Adipocyte (in vitro differentiated cells): Measurements from ENCODE around the gene MORN1.

Experiments
- DNase-seq: peaks from one replicate; pipeline ENCODE4 v3.0.0-alpha.2; 2015; ENCODE audit warnings: low read depth
- H3K27me3 ChIP-seq: replicated peaks from 2 replicates; pipeline ENCODE4 v1.7.0; 2013; ENCODE audit warnings: mild to moderate bottlenecking, low read length, moderate library complexity; ENCODE audit not compliant: control insufficient read depth, insufficient read depth
- H3K36me3 ChIP-seq: 2 replicates; pipeline ENCODE4 v1.7.0; 2013; ENCODE audit warnings: low read length, mild to moderate bottlenecking, moderate library complexity; ENCODE audit not compliant: control insufficient read depth, insufficient read depth, severe bottlenecking
- H3K4me1 ChIP-seq: 2 replicates; pipeline ENCODE4 v1.7.0; 2013; ENCODE audit warnings: mild to moderate bottlenecking, low read length, moderate library complexity; ENCODE audit not compliant: control insufficient read depth, insufficient read depth
- H3K4me3 ChIP-seq: 2 replicates; pipeline ENCODE4 v1.7.0; 2013; ENCODE audit warnings: mild to moderate bottlenecking, low read length, moderate library complexity
- H3K9ac ChIP-seq: 2 replicates; pipeline ENCODE4 v1.7.0; 2013; ENCODE audit warnings: mild to moderate bottlenecking, low read length, moderate library complexity
- H3K9me3 ChIP-seq: 2 replicates; pipeline ENCODE4 v1.7.0; 2013; ENCODE audit warnings: mild to moderate bottlenecking, low read length, moderate library complexity; ENCODE audit not compliant: control insufficient read depth

The MORN1 gene

GRCh38 chr1:2351723-2352122 lies 39.6 kb downstream of the MORN1 start:
- Histone ChIP-seq H3K9ac (no peak overlapping the region), H3K36me3 (no peaks in the 10 kb centered on the region), H3K4me3 (no peak overlapping the region), H3K27me3 (peaks cover 4% of the 10 kb centered on the region), H3K9me3 (no peaks in the 10 kb centered on the region), H3K4me1 (peaks cover 6% of the 10 kb centered on the region)
- DNase-seq, result no peak

GRCh38 chr1:2350911-2351655 lies 40.3 kb downstream of the MORN1 start:
- H3K4me3 ChIP-seq, result no peak overlapping the region
- peaks cover 4% of the 10 kb centered on the region for H3K27me3 ChIP-seq
- H3K36me3 ChIP-seq, result no peaks in the 10 kb centered on the region
- no peaks in the 10 kb centered on the region for H3K9me3 ChIP-seq
- no peak overlapping the region for H3K9ac ChIP-seq
- no peak for DNase-seq
- peaks cover 6% of the 10 kb centered on the region for H3K4me1 ChIP-seq

DNA sequence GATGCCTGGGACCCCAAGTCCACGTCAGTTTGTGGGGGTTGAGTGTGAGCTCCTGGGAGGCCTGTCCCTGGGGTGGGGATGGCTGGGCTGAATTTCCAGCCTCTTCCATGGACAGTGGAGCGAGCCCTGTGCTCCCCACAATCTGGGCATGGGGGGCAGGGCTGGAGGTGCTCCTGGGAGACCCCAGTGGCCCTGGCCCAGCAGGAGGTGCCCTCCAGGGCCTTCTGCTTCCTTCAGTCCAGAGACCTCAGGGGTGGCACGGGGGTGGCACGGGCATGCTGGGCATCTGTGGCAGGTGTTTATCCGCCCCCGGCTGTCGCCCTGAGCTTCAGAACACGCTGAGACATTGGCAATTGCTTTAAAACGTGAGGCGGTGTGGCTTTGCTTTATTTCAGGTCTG lies 40.9 kb downstream of the MORN1 start:
- Histone ChIP-seq H3K27me3 (peaks cover 4% of the 10 kb centered on the region), H3K36me3 (no peaks in the 10 kb centered on the region), H3K4me1 (peaks cover 6% of the 10 kb centered on the region), H3K9me3 (no peaks in the 10 kb centered on the region), H3K9ac (no peak overlapping the region), H3K4me3 (no peak overlapping the region)
- DNase-seq, result no peak

DNA sequence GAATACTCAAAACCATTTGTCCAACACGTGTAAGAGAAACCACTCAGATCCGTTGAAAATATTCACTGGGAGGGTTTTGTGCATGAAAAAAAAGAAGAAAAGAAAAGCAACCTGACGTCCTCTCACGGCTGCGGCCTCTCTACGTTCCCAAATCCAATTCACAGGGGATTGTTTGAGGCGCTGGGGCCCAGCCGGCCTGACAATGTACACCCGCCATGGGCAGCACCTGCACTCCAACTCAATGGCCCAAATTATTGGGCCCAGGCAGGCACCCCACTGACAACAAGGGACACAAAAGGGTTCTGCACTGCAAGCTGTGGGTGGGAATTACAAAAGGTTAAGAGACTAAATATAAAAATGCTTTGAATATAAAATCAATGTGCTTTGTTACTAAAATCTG lies 41.5 kb downstream of the MORN1 start:
- H3K9ac ChIP-seq, result no peak overlapping the region
- no peak for DNase-seq

GRCh38 chr1:2348346-2349325 lies 42.7 kb downstream of the MORN1 start:
- no peaks in the 10 kb centered on the region for H3K9me3 ChIP-seq
- H3K36me3 ChIP-seq, result no peaks in the 10 kb centered on the region
- no peak overlapping the region for H3K9ac ChIP-seq
- peaks cover 4% of the 10 kb centered on the region for H3K27me3 ChIP-seq
- no peak overlapping the region for H3K4me3 ChIP-seq
- H3K4me1 ChIP-seq, result peaks cover 6% of the 10 kb centered on the region
- DNase-seq, result no peak

More for the DNA sequence above, 41.5 kb downstream of the MORN1 start:
- H3K9me3 ChIP-seq, result no peaks in the 10 kb centered on the region
- H3K36me3 ChIP-seq, result no peaks in the 10 kb centered on the region
- peaks cover 6% of the 10 kb centered on the region for H3K4me1 ChIP-seq
- no peak overlapping the region for H3K4me3 ChIP-seq
- peaks cover 4% of the 10 kb centered on the region for H3K27me3 ChIP-seq

DNA sequence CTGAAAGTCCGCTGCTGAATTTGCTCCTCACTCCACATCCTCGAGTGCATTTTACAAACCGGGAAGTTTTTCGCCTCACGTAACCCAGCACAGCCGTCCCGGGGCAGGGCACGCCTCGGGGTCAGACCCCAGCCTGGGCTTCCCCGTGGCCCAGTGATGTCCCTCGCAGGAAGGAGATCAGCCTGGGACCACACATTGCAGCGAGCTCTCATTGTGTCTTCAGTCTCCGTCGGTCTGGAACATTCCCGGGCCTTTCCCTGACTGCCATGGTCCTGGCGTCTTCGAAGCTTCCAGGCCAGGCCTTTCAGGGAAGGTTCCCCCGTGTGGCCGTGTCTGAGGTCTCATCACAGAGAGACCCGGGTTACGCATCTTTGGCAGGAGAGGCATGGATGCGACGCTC lies 43.5 kb downstream of the MORN1 start:
- DNase-seq, result no peak
- Histone ChIP-seq H3K9me3 (no peaks in the 10 kb centered on the region), H3K9ac (no peak overlapping the region), H3K36me3 (no peaks in the 10 kb centered on the region), H3K27me3 (peaks cover 4% of the 10 kb centered on the region), H3K4me3 (no peak overlapping the region), H3K4me1 (no peaks in the 10 kb centered on the region)

- Histone ChIP-seq H3K9me3 (no peaks in the 10 kb centered on the region), H3K27me3 (peaks cover 4% of the 10 kb centered on the region), H3K36me3 (no peaks in the 10 kb centered on the region), H3K4me1 (no peaks in the 10 kb centered on the region), H3K9ac (no peak overlapping the region), H3K4me3 (no peak overlapping the region)
- DNase-seq, result no peak
Observed at GRCh38 chr1:2347409-2347785, 44.0 kb downstream of the MORN1 start.

- H3K9ac ChIP-seq, result no peak overlapping the region
- H3K9me3 ChIP-seq, result no peaks in the 10 kb centered on the region
- no peak overlapping the region for H3K4me3 ChIP-seq
- no peaks in the 10 kb centered on the region for H3K36me3 ChIP-seq
- H3K4me1 ChIP-seq, result no peaks in the 10 kb centered on the region
- peaks cover 4% of the 10 kb centered on the region for H3K27me3 ChIP-seq
- DNase-seq, result no peak
Observed at GRCh38 chr1:2346691-2347408, 44.5 kb downstream of the MORN1 start.

DNA sequence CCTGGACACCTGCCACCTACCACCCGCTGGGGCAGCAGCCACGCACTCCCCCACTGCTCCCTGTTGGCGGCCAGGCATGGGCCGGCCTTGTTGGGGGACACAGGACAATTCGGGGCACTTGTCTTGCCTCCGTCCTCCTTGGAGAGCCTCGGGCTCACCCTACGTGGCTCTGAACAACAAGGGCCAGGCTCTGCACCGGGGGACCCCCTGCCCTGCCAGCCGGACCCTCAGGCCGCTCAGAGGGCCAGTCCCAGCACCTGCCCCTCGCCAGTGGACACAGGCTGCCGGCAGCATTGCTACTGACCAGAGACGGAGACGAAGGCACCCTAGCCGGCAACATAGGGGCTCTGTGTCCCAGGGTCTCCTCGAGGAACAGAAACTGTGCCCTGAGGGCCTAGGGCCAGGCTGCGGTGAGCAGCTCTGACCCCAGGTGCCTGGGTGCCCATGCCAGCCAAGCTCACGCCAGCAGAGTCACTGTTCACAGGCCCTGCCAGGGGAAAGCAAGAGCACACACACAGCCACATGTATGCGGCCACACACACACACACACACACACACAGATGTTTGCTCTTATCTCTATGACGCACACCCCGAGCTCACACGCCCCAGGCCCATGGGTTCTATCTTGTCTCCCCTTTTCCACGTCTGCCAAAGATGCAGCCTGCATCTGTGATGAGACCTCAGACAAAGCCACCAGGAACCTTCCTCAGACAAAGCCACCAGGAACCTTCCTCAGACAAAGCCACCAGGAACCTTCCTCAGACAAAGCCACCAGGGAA lies 45.9 kb downstream of the MORN1 start:
- no peak for DNase-seq

GRCh38 chr1:2344744-2345296 lies 46.5 kb downstream of the MORN1 start:
- Histone ChIP-seq H3K9me3 (no peaks in the 10 kb centered on the region), H3K9ac (no peak overlapping the region), H3K27me3 (peaks cover 4% of the 10 kb centered on the region), H3K4me3 (no peak overlapping the region), H3K36me3 (no peaks in the 10 kb centered on the region), H3K4me1 (no peaks in the 10 kb centered on the region)
- no peak for DNase-seq

More for the DNA sequence above, 45.9 kb downstream of the MORN1 start:
- Histone ChIP-seq H3K27me3 (peaks cover 4% of the 10 kb centered on the region), H3K36me3 (no peaks in the 10 kb centered on the region), H3K4me1 (no peaks in the 10 kb centered on the region), H3K4me3 (no peak overlapping the region), H3K9me3 (no peaks in the 10 kb centered on the region), H3K9ac (no peak overlapping the region)
